GM19240 (cell line): ENCODE data around the gene VWA3B.
"Not testable (repeated sequence)": the region's sequence is repeated elsewhere in the genome, so short reads cannot be mapped to it uniquely, and the experiment has no call there.

Experiments used
- DNase-seq: peaks from one replicate; pipeline ENCODE4 v3.0.0; 2011; ENCODE audit warnings: low spot score; ENCODE audit not compliant: insufficient read length

Gene VWA3B

DNA sequence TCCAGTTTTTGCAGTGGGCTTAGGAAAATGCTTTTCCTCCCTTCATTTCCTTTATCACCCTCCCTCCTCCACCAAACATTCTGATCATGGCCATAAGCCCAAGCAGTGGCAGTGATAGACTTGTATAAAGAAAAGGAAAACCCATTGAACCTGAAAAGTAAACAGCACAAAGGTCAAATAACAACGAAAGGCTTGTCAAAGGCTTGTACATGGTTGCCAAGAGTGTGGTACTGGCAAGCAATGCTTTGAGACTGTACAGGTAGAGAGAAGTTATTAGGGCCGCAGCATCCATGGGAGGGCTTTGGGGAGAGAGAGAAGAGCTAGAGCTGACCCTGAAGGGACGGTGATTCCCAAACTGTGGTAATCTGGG, 2.1 kb upstream of the VWA3B start:
- DNase-seq, result no peak

DNA sequence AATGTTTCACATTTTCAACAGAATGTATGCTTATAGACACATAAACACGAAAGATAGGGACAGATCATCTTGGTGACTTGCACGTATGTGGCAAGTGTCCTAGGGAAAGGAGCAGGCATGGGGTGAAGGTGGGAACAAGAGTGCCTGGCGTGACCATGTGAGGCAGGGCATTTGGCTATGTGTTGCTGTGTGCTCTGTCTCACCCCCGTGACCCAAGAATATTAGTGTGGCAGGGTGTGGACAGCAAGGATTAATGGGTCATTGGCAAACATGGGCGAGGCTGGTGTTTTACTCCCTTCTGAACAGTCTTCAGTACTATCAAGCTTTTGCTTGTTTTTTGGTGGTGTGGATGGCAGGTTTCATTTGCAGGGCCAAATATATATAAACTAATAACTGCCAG, 1.3 kb upstream of the VWA3B start:
- no peak for DNase-seq

DNA sequence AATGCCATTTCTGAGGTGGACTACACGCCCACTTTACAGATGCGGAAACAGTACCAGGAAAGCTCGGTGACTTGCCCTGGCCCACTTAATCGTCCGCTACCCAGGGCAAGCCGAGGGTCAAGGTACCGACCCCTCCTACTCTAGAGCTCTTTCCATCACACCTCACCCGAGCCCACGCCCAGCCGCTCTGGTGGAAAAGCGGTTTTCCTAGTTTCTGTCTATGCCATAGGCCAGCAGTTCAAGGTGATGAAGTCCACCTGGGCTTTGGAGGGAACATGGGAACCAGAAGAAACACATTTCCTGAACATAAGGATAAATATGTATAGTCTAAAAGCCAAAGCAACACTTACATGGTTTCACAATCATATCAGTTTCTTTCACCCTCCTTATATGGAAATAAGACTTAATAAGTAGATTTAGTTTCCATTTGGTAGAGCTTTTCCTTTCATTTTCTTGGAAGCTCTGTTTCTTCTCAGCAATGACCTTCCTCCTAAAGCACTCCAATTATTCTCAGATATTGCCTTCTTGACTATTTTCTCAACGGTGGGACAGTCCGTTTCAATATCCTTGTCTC, 567 bp downstream of the VWA3B start:
- DNase-seq, result no peak

DNA sequence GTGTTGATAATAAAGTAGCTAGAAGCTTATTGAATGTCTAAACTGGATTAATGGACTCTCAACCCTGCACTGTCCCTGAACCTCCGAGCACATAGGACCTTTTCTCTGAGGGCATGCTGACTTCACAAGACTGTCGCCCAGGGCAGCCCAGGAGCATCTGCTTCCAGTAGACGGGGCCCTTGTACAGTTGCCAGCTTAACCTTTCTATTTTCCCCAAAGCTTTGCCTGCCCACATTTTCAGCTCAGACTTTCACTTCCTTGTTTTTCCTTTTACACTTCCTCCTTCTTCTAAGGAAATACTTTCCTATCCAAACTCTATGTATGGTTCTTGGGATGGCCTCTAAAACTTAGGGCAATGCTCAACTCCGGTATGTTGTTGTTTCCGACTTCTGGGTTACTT, 1.3 kb downstream of the VWA3B start:
- DNase-seq, result no peak

DNA sequence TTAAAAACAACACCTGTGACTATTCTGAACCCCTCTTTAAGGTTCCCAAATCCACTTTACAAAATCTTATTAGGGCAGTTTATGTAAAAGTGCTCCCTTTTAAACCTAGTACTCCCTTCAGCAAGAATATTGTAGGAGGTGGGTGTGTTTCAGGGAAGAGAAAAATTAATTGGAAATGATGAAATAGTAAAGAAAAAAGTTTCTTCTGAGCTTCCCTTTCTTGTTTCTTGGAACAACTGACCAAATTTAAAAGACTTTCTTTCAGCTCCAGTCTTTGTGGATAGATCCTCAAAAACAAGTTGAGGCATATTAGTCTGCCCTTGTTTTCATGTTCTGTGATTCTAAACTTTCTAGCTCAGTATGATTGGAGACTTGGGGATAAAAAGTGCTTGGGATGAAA, 3.0 kb downstream of the VWA3B start:
- DNase-seq, result no peak

DNA sequence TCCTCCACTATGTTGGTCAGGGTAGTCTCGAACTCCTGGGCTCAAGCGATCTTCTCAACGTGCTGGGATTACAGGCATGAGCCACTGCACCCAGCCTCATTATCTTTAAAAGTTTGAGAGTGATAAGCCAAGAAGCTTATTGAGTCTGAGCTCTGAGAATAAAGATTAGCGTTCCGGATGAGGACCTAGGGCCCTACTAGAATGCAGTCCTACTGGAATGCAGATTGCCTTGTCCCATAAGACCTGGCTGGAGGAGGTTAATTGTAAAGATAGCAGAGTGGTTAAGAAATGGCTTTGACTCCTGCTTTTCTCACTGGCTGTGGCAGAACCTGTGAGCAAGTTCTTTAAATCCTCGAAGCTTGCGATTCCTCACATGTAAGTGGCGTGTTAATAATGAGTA, 4.0 kb downstream of the VWA3B start:
- DNase-seq, result no peak

DNA sequence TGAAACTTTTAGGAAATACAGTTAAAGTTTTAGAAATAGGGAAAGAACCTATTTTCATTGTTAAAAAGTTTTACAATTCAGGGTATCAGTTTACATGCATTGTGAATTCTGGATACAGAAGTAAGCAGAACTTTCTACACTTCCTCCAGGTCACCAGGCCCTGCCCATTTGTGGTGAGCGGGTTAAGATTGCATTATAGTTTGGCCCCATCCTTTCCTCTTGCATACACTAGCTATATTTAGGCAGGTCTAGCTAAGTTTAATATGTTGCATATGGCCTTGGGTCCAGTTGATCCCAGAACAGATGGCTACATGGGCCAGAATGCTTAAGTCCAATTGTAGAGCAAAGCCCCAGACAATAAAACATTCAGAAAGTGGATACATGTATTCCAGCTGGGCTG, 4.8 kb downstream of the VWA3B start:
- no peak for DNase-seq

DNA sequence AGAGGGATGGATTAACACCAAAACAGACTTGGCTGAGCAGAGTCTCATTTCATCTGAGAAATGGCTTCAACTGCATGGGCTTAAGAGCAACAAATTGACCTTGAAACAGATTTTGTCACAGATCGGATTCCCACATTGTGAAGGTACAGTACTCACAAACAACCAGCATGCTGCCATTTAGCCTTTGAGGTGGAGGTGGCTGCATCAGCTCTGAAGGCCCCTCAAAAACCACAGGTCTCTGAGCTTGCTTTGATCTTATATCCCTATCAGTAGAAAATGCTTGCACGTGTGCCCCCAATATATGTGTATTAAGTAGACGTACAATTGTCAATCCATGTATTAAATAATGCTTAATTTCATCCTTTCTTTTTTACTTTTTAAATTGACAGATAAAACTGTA, 6.2 kb downstream of the VWA3B start:
- no peak for DNase-seq

DNA sequence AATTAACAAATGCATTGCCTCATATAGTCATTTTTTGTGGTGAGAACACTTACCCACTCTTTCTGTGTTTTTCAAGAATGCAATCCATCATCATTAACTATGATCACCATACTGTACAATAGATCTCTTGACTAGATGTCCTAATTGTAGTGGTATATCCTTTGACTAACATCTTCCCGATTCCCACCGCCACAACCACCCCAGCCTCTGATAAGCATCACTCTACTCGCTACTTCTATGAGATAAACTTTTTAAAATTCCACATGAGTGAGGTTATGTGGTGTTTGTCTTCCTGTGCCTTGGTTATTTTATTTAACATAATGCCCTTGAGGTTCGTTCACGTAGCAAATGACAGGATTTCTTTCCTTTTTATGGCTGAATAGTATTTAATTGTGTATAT, 6.6 kb downstream of the VWA3B start:
- no peak for DNase-seq

DNA sequence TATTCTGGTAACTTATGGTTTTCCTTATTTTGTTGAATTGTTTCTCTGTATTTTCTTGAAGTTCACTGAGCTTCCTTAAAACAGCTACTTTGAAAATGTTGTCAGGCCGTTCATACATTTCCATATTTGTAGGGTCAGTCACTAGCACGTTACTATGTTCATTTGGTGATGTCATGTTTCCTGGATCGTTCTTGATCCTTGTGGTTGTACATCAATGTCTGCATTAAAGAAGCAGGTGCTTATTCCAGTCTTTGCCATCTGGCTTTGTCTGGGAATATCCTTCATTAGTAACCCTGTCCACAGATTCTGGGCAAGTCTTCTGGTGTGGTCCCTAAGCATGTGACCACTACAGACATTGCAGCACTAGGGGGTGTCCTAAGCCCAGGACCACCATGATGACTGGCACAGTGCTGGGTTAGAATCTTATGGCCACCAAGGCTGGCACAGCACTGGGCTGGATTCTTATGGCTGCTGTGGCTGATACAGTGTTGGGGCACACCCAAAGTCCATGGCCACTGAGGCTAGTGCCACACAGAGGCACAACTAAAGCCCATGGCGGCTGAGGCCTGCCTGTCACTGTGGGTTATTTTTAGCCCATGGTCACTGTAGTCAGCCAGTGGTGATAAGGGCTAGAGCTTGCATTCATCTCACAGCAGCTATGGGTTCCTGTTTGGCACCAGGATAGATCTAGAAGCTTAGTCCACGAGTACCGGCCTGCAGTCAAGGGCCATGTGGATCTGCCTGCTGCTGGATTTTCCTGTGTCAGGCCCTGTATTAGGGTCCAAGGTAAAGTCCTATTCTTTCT, 13.2 kb downstream of the VWA3B start:
- DNase-seq, result no peak

DNA sequence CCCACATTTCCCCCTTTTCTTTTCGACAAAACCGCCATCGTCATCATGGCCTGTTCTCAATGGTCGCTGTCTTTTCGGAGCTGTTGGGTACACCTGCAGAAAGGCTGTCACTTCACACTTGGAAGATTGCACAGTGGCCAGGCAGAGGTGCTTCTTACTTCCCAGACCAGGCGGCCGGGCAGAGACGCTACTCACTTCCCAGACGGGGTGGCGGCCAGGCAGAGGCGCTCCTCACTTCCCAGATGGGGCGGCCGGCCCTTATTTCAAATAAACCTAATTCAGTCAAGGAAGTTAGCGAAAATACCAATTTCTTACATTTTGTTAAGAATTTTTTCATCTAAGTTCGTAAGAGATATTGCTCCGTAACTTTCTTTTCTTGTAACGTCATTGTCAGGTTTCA, 15.3 kb downstream of the VWA3B start:
- DNase-seq, result not testable (repeated sequence)

DNA sequence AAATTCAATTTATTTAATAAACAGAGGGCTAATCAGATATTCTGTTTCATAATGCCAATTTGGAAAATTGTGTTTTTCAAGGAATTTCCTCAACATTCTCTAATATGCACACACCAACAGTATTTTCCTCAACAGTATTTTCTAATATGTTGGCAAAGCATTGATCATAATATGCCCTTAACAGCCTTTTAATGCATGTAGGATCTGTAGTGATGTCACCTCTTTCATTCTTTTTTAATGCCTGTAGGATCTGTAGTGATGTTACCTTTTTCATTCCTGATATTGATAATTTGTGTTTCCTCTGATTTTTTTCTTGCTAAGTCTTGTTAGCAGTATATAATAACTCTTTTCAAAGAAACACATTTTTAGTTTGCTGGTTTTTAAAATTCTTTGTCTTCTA, 15.9 kb downstream of the VWA3B start:
- no peak for DNase-seq

DNA sequence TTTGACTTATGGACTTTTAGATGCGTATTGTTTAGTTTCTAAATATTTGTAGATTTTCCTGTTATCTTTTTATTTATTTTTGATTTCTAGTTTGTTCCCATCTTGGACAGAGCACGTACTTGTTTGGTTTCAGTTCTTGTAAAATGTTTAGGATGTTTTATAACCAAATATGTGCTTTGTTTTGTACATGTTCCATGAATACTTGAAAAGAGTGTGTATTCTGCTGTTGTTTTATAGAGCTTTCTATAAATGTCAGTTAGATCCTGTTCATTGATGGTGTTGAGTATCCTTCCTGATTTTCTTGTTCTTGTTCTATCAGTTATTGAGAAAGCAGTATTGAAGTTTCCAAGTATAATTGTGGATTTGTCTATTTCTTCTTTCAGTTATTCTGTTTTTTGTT, 21.1 kb downstream of the VWA3B start:
- DNase-seq, result no peak

DNA sequence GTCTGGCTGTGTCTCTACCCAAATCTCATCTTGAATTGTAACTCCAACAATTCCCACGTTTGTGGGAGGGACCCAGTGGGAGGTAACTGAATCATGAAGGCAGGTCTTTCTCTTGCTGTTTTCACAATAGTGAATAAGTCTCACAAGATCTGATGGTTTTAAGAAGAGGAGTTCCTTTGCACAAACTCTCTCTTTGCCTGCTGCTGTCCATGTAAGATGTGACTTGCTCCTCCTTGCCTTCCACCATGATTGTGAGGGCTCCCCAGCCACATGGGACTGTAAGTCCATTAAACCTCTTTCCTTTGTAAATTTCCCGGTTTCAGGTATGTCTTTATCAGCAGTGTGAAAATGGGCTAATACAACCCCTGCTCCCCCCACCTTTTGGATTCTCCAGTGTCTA, 23.8 kb downstream of the VWA3B start:
- DNase-seq, result no peak

DNA sequence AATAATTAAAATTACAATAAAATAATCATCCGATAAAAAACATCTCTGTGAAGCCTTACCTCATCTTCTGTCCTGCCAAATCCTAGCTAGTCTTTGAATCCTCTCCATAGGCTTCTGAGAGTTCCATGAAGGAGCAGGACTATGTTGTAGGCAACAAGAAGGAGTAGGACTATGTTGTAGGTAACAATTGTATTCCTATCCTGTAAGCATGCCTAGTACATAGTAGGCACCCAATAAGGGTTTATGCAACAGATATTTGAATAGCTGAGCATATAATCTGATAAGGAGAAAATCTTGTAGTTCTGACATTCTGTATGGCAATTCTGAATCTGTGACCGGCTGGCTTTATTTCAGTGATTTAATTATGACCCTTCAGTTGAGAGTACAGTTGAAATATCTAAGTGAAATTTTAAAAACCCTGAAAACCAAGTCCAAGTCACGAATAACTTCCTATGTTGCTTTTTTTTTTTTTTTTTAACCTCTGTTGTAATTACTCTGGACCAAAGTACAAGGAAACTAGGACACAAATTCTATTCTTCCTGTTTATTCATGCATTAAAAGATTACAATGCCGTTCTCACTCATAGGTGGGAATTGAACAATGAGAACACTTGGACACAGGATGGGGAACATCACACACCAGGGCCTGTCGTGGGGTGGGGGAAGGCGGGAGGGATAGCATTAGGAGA, 27.8 kb downstream of the VWA3B start:
- DNase-seq, result no peak

DNA sequence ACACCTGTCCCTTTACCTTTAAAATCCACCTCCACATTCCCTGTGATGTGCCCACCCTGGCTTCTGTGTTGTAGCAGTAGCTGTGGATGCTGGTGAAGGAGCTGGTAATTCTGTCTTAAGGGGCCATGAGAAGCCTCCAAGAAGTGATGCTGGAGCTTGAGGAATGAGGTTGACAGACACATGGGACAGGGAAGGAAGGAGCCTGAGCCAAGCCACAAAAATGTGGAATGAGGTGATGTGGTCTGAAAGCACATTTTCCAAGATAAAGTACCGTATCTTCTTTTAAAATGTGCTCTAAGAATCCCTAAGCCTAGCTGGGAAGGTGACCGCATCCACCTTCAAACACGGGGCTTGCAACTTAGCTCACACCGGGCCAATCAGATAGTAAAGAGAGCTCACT, 31.2 kb downstream of the VWA3B start:
- DNase-seq, result no peak

DNA sequence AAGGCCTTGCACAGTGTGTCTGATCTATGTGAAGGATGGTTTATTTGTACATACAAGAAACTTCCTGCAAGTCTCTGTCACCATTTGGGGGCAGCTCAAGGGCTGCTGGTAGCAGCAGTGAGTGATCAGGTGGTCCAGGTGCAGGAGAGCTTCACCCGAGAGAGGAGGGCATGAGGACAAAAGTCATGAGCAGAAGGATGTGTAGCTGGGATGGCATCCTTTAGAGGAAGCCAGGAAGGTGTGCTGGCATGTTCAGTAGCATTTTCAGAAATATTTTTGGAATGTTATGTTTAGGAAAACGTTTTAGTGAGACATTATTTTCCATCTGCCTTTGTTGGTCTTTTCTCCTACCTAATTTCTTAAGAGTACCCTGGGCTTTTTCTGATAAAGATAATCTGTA, 31.9 kb downstream of the VWA3B start:
- no peak for DNase-seq

DNA sequence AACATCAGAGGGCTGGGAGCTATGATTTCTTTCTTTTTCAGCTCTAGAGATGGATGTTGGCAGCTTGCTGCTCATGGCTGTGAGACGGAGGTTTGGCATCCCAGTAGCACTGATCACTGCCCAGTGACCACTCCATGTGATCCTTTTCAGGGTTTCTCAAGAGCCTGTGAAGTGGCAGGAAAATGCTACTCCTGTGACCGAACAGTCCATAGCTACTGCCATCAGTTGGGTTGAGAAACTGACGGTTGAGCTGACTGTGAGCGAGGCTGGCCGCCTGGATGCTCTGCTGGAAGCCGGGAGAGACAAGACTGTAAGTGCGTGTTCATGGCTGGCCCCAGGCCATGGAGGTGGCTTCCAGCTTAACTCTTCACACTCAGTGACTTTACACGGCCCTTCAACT, 34.2 kb downstream of the VWA3B start:
- no peak for DNase-seq

DNA sequence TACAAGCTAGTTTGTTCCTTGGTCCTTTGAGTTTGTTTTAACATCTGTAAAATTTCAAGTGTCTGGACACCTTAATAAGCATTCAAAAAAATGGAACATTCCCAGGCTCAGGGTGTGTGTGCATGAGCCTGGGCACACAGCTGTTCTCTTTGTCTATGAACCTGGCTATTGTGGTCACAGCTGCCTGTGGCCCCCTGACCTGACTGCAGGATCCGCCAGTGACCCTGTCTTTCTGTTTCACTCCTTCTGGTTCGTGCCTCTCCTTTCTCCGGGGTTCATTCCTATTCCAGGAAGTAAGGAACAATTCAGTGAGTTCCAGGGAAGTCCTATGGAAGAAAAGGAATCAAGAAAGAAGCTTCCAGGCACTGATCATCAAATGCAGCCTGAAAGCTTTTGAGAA, 35.6 kb downstream of the VWA3B start:
- no peak for DNase-seq

DNA sequence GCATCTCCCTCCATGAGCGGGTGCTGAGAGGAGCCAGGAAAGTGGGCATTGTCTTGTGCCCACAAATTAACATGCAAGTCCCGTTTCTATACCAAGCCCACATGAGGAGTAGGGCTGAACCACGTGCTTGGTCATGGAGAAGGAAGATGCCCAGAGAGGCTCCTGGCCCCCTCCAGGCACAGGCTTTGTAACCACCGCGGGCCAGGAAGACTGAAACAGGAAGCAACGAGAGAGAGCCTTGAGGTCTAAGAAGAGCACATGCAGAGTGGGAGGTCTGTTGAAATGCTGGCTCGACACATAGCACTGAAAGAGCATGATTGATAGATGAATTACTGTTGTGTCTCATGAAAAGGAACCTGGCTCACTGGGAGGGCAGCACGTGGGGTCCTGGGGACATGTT, 36.3 kb downstream of the VWA3B start:
- no peak for DNase-seq

DNA sequence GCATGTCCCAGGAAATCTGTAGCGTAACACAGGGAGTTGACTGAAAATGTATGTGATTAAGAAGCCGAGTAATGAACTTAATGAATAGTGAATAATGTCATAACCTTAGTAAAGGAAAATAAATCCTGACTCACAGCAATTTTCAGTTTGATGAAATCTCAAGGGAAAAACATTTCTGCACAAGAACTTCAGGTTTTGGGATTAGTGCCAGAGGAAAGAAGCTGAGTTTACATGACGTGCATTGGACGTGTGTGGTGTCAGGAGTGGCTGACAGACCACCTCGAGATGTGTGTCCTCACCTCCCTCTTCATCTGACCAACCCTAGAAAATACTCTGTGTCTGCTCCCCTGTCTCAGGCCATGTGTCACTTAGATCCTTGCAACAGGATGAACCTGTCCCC, 39.1 kb downstream of the VWA3B start:
- DNase-seq, result no peak

DNA sequence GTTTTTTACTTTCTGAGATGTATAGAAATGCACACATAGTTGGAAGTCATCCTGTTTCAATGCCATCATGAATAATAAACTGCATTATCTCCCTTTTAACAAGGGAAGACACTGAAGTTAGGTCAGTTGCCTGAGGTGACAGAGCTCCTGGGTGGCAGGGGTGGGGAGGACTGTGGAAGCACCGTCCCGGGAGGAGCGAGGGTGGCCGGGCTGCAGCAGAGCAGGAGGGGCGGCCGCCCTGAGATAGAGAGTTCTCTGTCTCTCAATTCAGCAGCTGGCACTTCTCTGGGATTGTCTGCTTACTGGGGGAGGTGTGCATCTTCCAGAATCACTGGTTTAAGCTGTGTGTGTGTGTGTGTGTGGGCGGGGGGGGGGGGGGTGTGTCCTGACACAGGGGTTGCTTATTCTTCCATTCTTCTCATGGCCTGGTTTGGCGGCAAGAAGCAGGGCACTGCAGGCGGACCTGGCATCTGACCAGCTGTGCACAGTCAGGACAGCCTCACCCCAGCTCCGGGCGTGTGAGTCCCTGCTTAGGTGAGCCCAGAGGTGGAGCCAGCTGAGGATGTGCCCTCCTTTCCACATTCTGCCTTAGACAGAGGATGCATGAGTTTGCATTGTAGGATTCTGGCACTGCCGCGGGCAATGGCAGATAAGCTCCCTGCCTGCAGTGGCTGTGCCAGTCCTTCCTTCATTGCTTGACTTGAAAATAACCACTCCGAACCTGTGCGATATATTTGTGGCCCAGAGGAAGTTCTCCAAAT, 40.4 kb downstream of the VWA3B start:
- DNase-seq, result no peak
